Hepatocyte (in vitro differentiated cells): Measurements from ENCODE around the gene ADAMTS2.

Source experiments
- CTCF ChIP-seq: fragments of 200-600 bp; sonication (generic); IDR thresholded peaks from 2 replicates; pipeline ENCODE4 v1.5.1; 2016; ENCODE audit warnings: antibody characterized with exemption, mild to moderate bottlenecking; ENCODE audit not compliant: poor library complexity
- EZH2 ChIP-seq: fragments of 200-600 bp; sonication (generic); IDR thresholded peaks from 2 replicates; pipeline ENCODE4 v1.6.1; 2016; ENCODE audit warnings: antibody characterized with exemption, mild to moderate bottlenecking, borderline replicate concordance

- TF ChIP-seq CTCF (no peak), EZH2 (no peak)
These were observed 80.3 kb downstream of the ADAMTS2 start for GRCh38 chr5:179264783-179265513.
